GM19468 (cell line): ENCODE data around the gene IL1RN.

Source experiments
- ATAC-seq: cut with Tn5 transposase; IDR thresholded peaks from one replicate; pipeline ENCODE4 v1.9.1; 2021; ENCODE audit warnings: mild to moderate bottlenecking, moderate library complexity, moderate number of reproducible peaks; ENCODE audit not compliant: unreplicated experiment; ENCODE audit errors: extremely low read depth

Gene IL1RN

DNA sequence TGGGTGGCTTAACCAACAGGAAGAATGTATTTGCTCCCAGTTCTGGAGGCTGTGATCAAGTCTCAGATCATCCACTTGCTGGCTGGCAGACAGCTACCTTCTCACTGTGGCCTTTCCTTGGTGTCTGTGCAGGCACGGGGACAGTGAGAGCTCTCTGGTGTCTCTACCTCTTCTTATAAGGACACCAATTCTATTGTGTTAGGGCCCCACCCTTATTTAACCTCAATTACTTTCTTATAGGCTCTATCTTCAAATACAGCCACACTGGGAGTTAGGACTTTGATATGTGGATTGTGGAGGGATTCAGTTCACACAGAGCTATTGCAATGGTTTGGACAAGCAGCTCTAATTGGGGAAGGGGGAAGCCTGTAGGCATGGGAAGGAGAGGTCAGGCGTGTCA, 25.3 kb upstream of the IL1RN start:
- ATAC-seq = no peak

DNA sequence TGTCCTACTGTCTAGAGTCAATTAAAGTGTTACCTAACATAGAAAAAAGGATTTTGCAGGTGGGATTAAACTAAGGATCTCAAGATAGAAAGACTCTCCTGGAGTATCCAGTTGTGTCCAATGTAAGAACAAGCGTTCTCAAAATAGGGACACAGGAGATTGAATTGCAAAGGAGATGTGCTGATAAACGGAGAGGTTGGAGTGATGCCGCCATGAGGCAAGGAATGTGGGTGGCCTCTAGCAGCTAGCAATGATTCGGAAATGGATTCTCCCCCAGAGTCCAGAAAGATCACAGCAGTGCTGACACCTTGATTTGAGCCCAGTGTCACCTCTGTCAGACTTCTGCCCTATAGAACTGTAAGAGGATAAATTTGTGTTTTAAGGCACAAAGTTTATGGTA, 24.1 kb upstream of the IL1RN start:
- no peak for ATAC-seq

DNA sequence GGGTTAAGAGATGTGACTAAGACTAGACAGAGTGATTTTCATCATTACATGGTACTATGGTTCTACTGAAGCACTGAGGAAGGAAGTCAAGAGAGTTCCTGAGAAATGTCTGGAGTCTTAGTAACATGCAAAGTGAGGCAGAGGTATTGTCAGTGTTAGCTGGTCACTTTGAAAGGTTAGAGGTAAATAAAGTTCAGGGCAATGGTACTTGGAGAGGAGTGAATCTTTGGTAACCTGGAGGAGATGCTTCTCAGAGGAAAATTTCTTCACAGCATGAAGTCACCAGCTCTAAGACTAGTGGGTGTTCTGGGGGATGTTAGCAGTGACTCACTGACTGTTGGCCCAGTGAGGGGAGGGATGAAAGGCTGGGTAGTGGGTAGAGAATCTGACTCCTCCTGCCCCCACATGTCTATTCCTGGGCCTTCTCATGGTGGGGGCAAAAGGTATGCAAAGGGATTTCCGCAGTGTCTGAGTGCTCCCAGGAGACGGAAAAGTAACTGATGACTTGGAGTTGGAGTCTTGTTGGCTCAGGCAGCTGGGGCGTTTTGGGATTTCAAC, 23.3 kb upstream of the IL1RN start:
- ATAC-seq = no peak

DNA sequence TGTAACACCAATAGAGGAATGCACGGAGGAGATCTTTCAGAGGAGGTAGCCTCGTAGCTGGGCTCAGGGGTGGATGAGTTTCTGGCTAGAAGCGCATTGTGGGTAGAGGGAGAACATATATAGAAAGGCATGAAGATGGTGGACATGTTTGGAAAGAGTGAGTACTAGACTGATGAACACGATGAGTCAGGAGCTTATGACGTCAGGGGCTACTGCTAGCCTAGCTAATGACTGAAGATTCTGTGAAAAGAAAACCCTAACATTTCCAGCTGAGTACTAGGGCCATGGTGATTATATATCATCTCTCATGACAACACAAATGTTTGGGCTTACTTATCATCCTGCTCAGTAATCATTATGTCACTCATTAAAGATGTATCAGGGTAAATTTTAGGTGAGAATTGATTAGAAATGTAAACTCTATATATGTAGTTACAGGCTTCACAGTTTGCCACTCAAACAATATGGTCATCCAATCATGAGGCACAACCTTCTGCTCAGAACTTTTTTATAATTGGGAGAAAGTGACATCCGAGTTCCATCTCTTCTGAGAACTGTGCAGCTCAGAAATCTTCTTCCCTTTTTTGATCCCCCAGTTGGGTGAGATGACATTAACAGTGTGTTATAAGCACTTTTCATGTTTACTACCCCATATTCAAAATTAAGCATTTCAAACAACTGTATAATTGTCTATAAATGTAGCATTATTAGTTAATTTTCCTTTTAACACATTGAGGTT, 22.2 kb upstream of the IL1RN start:
- ATAC-seq = no peak

DNA sequence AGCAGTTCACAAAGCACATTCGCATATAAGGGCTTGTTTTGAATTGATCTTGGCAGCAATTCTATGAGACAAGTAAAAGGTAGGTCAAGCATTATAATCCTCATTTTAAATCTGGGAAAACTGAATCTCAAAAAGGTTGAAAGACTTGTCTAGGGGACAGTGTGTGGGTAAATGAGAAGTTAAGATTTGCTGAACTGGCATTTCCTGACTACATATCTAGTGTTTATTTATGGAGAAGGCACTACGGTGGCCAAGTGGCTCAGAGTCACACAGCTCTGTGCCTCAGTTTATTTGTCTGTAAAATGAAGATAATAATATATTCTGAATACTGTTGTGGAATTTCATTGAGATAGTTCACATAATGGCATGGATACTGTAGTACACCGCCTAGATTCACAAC, 16.3 kb upstream of the IL1RN start:
- ATAC-seq = no peak

DNA sequence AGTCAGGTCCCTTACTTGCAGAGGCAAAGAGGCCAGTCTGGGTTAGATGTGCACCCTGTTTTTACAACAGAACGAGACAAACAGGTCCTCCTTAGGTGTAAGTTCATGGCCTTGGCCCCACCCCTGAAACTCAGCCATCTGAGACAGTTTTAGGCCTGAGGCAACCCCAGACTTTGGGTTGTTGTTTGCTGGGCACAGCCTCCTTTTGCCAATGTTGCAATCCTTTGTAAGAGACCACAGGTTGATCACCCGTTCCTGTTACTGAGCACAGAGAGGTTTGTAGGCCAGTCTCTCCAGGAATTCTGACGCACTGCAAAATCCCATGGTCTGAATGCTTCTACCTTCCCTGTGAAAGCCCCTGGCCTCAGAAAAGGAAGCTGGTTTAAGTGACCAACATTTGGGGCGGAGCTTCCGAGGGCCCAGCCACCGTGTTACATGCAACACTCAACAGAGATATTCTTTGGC, 15.5 kb upstream of the IL1RN start:
- no peak for ATAC-seq

DNA sequence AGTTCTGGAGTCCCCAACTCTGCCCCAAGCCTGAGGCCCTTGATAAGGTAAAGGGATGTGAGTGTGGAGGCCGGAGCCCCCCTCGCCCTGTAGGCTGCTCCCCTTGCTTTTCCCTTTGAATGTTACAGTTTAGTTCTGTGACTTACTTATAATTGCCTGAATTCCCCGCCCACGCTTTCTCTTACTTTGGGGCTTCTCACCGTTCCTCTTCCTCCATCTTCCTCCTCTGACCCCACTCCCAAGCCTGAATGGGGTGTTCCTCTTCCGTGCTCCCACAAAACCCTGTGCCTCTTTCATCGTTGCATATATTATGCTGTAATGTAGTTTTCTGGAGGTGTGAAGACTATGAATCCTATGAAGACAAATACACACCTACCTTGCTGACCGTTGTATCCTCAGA, 15.0 kb upstream of the IL1RN start:
- no peak for ATAC-seq

DNA sequence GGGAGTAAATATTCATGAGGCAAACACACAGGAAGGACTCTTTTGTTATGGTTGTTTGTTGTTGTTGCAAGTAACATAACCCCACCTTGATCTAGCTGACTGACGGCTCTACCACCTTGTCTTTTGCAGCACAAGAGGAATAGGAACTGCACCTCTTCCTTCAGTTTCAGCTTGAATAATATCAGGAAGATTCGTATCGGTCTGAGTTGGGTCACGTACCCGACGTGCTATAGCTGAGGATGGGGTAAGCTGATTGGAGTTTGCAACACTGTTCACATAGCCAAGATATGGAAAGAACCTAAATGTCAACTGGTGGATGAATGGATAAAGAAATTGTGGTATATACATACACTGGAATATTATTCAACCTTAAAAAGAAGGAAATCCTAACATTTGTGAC, 14.5 kb upstream of the IL1RN start:
- no peak for ATAC-seq

DNA sequence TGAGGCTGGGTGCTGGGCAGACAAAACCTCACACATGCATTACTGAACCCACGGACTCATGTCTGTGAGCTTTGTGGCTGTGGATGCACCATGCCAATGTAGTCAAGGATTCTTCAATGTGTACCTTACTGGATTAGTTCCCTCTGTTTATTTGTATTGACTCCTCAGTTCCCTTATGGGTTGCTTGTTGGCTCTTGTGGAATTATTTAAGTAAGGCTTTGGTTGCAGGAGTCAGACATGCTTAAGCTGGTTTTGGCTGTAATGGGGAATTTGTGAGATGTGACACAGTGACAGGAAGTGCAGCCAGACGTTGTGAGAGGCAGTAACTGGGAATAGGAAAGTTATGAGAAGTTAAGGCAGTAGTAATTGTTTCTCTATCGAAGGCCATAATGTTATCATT, 13.6 kb upstream of the IL1RN start:
- no peak for ATAC-seq

DNA sequence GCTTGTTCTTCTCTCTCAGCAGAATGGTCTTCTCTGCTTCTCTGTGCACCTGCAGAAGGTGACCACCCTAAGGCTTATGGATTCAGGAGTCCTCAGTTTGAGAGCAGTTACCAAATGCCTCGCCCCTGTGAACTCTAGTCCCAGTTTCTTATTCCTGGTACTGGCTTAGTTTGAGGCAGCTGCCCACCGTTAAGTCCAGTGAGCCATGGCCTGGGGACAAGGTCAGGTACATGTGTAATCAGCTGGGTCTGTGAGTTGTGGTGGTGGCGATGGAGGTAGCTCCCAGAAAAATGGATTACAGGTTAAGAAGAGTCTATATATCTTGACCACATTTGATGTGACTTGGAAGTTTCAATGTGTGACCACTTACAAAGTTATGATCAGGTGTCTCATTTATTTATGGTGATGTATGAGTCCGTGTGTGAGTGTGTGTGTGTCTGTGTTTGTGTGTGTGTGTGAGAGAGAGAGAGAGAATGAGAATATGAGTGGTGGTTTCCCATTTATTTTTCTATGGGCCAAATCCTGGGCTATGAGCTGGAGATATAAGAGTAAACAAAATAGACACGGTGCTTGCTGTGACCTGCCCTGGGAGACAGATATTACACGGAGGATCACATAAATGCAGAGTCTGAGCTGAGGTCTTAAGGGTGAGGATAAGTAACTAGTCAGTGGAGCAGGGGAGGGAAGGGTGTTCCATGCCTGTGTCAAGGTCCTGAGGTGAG, 13.0 kb upstream of the IL1RN start:
- no peak for ATAC-seq

DNA sequence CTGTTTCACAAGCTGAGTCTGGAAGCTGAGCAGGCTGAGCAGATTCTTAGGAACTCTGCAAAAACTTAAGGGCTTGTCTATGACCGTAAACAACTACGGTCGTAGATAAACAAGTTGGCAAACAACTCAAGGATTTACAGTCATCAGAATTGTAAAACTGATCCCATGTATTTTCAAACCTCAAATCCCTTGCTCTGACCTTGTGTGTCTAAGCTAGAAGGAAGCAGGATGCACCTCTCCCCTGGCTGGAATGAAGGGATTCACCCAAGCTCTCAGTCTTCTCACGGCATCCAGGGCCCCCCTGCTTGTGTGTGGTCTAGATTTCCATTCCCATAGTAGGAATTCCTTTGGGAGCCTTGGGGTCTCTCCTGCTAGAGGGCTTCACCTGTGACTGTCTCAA, 12.4 kb upstream of the IL1RN start:
- ATAC-seq = no peak

DNA sequence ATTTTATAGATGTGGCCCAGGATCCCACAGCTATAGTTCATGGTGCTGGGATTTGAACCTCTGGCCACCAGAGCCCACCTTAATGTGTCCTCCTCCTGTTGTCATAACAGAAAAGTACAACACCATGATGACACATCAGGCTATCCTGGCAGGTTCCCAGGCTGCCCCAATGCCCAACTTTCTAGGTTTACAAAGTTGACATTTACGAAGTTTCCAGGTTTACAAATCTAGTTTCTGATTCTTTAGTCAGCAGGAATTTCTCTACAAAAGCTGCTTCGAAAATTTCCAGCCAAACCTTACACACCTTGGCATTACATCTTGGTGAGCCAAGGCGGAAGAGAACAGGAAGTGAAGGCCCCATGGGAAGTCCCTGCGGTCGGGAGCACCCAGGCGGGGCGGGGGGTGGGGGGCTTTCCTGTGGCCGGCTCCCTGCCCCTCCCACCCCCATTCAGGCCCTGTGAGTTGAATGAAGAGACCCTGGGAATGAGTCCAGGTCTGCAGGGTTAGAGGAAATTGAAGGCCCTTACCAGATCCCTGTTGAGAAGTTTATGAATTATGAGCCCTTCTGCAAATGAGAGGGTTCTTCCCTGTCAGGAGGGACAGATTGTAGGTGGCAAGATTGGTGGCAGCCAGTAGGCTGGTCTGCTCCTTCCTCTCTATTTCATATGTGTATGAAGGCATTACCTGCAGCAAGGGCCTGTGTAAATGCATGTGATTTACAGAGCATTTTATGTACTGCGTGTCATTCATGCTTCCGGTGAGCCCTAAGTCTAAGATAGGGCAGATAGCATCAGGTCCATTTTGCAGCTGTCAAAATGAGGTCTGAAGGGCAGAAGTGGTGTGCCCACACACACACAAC, 11.1 kb upstream of the IL1RN start:
- no peak for ATAC-seq

DNA sequence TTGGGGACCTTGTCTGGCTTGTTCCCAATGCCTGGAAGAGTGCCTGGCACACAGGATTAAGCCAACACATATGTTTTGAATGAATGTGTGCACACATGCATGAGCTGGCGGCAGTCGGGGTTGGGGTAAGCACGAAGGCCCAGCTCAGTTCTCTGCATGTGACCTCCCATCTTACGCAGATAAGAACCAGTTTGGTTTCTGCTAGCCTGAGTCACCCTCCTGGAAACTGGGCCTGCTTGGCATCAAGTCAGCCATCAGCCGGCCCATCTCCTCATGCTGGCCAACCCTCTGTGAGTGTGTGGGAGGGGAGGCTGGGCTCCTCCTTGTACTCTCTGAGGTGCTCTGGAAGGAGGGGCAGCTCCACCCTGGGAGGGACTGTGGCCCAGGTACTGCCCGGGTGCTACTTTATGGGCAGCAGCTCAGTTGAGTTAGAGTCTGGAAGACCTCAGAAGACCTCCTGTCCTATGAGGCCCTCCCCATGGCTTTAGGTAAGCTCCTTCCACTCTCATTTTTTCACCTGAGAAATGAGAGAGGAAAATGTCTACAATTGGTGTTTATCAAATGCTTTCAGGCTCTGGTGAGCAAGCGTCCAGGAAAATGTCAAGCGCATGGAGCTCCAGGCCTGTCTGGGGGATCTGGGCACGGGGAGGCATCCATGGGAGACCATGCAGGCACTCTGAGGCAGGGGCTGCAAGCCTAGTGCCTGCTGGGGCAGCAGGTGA, 9.7 kb upstream of the IL1RN start:
- ATAC-seq = no peak

DNA sequence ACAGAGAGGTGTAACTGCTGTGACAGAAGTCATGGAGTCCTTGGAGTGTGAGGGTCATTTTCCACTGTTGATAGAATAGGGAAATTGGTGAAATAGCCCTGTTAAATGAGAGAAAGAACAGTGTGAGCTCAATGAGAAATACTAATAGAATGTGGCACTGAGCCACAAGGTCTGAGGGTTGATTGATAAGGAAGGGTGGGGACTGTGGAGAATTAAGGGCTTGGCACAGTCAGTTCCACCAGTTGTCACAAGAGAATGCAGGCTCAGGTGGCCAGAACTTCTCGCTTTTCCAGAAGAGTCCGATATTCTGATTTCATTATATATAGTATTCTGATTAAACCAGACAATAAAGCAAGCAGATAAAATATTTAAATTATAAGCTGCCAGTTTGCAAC, 9.1 kb upstream of the IL1RN start:
- ATAC-seq = no peak

DNA sequence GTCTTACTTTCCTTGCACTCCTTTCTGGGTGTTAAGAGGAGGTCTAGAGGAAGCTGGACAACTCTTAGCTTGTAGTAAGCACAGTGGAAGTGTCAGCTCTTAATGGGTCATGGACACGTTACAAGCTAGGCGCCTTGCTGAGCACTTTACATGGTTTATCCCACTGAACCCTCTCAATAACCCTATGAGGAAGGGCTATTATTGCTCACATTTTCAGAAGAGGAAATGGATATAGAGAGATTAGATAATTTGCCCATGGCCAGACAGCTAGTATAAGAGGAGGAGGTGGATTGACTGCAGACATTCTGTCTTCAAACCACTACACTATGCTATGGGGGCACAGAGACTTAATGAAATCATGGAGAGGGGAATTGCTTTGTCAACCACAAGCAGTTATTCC, 8.3 kb upstream of the IL1RN start:
- no peak for ATAC-seq

DNA sequence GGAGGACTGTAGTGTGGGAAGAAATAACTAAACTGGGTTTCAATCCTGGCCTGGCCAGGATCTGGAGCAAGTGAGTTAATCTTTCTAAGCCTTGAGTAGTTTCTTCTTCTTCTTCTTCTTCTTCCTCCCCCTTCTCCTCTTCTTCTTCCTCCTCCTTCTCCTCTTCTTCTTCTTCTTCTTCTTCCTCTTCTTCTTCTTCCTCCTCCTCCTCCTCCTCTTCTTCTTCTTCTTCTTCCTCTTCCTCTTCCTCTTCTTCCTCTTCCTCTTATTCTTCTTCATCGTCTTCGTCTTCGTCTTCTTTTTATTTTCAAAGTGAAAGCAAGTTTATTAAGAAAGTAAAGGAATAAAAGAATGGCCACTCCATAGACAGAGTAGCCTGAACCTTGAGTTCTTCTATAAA, 6.5 kb upstream of the IL1RN start:
- ATAC-seq = no peak

DNA sequence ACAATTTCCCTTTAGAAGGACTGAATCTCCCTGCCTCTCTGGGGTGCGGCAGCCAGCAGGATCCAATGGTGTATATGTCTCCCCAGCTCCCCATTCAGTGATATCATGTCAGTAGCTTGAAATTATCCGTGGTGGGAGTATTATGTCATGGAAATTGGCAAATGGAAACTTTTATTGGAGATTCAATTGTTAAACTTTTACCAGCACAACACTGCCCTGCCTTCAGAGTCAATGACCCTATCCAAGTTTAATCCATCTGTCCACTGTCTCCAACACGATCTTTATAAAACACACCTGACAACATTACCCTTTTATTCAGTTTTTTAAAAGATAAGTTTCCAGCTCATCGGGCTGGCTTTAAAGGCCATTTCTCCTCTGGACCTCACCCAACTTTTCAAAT, 5.0 kb upstream of the IL1RN start:
- ATAC-seq = no peak

DNA sequence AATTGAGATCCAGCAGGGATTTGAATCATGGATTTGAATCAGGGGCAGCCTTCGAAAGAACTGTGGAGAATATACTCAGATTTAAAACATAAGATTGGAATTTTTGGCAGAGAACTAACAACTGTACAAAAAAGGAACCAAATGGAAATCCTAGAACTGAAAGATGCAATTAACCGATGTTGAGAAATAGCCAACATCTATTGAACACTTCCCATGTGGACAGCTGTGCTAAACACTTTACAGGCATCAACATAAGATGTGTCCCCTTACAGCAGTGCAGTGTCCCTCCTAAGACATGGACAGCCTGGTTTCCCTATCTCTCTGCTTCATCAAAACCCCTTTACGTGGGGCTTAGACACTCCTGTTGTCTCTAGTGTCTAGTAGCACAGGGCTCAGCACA, 3.7 kb upstream of the IL1RN start:
- ATAC-seq = no peak

DNA sequence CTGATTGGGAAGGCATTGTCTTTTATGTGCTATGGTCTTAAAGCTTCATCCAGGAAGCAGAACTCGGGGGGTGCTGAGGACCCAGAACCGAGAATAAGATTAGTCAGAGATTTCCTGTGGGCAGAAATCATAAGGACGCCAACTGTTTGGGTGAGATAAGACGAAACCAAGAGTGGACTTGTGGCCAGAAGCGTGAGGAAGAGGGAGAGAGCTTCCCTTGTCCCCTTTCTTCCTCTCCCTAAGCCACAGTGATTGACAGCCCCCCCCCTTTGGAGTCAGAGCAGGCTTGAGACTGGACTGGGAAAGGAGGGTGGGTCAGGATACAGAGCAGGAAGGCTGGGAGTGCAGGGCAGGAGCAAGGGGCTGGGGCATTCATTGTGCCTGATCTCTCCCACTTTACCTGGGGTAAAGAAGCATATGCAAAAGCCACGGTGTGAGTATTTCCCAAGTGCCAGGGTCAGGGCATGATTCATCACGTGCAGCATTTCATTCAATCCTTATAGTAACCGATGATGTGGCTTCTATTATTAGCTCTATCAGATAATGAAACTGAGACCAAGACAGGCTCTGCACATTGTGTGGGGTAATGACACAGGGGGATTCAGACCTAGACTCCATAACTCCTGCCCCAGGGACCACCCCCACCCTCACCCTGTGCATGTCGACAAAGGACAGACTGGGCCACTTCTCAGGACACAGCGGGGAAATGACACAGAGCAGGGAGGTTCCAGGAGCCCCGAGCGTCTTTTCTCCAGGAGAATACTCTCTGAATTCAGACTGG, 3.0 kb upstream of the IL1RN start:
- ATAC-seq = no peak
